K562 (cell line): ENCODE data around the gene B9D2. TPM values are rescaled to one million over a fixed set of nuclear protein-coding genes. Genes with fewer than 3 reads are reported as not detected.

ENCODE experiments used
- AFF4 ChIP-seq: sonication (generic); formaldehyde crosslinking; IDR thresholded peaks from 2 replicates; pipeline ENCODE4 v1.8.0; 2023; ENCODE audit warnings: mild to moderate bottlenecking, missing genetic modification reagents
- EHMT2 ChIP-seq: fragments of 450-650 bp; IDR thresholded peaks from 2 replicates; pipeline ENCODE4 v1.6.1; 2018; ENCODE audit warnings: antibody characterized with exemption
- ESRRA ChIP-seq: fragments of 450-650 bp; IDR thresholded peaks from 2 replicates; pipeline ENCODE4 v1.6.1; 2014; ENCODE audit warnings: low read depth, mild to moderate bottlenecking, moderate library complexity, borderline replicate concordance
- FOXJ2 ChIP-seq: fragments of 200-800 bp; sonication (Bioruptor generic); IDR thresholded peaks from 2 replicates; pipeline ENCODE4 v1.6.1; 2016; ENCODE audit warnings: missing genetic modification characterization, missing compliant biosample characterization
- HNRNPK ChIP-seq: fragments of 200-400 bp; formaldehyde crosslinking; IDR thresholded peaks from one replicate; pipeline ENCODE4 v1.6.1; 2018; ENCODE audit warnings: mild to moderate bottlenecking, low read depth, low read length; ENCODE audit not compliant: poor library complexity, severe bottlenecking
- MCM5 ChIP-seq: fragments of 450-650 bp; IDR thresholded peaks from 2 replicates; pipeline ENCODE4 v1.6.1; 2016; ENCODE audit warnings: low read depth
- MYNN ChIP-seq, 2 experiments: sonication (generic); formaldehyde crosslinking in 1 of 2; IDR thresholded peaks; 2 replicates each; pipeline versions ENCODE4 v1.5.0 to v1.6.1; 2016 to 2020; ENCODE audit warnings: antibody characterized with exemption in 1 of 2, missing genetic modification reagents in 1 of 2
- NFE2 ChIP-seq: IDR thresholded peaks from 2 replicates; pipeline ENCODE4 v1.6.1; 2014; ENCODE audit warnings: antibody characterized with exemption, low read depth
- NFXL1 ChIP-seq: fragments of 450-650 bp; formaldehyde crosslinking; IDR thresholded peaks from 2 replicates; pipeline ENCODE4 v1.4.0; 2021; ENCODE audit warnings: mild to moderate bottlenecking
- NR2C2 ChIP-seq, 2 experiments: fragments of 200-800 bp in 1 of 2; sonication (Bioruptor generic) in 1 of 2; sonication (generic) in 1 of 2; formaldehyde crosslinking in 1 of 2; IDR thresholded peaks; 2 replicates each; pipeline versions ENCODE4 v1.6.1 to v1.8.0; 2016 to 2022; ENCODE audit warnings: mild to moderate bottlenecking in 1 of 2, missing compliant biosample characterization in 1 of 2, missing genetic modification characterization in 1 of 2, missing genetic modification reagents in 1 of 2
- PTBP1 ChIP-seq: fragments of 200-400 bp; formaldehyde crosslinking; IDR thresholded peaks from 2 replicates; pipeline ENCODE4 v1.6.1; 2017; ENCODE audit warnings: low read depth, low read length
- PTRF ChIP-seq: fragments of 450-650 bp; IDR thresholded peaks from 2 replicates; pipeline ENCODE4 v1.6.1; 2016; ENCODE audit warnings: mild to moderate bottlenecking, missing genetic modification characterization, missing compliant biosample characterization
- REST ChIP-seq, 2 experiments: fragments of 450-650 bp; formaldehyde crosslinking in 1 of 2; IDR thresholded peaks; 2 replicates each; pipeline versions ENCODE4 v1.4.0 to v1.6.1; 2014 to 2020; ENCODE audit warnings: mild to moderate bottlenecking in 2 of 2, borderline replicate concordance in 1 of 2, low read depth in 1 of 2
- TAF9B ChIP-seq: fragments of 450-650 bp; IDR thresholded peaks from 2 replicates; pipeline ENCODE4 v1.6.1; 2018; ENCODE audit warnings: mild to moderate bottlenecking; ENCODE audit not compliant: partially characterized antibody
- THRAP3 ChIP-seq: fragments of 450-650 bp; IDR thresholded peaks from 2 replicates; pipeline ENCODE4 v1.6.1; 2016; ENCODE audit warnings: mild to moderate bottlenecking, inconsistent platforms, borderline replicate concordance
- polyA plus RNA-seq, 8 experiments: library from polyadenylated mRNA; depleted of rRNA in 4 of 8; stranded (reverse) in 5 of 8; unstranded in 3 of 8; fragments of >200 nt; fragmentation: Nextera tagmentation in 2 of 8; fragmentation: Illumina TruSeq in 1 of 8; extraction: Ambion mirVana in 2 of 8; extraction: Trizol in 1 of 8; gene quantifications; 2 replicates each; pipeline versions ENCODE4 v1.2.1 to v1.2.3, GENCODE V29; 2011 to 2014; ENCODE audit warnings: inconsistent platforms in 1 of 8, missing spikeins in 1 of 8
- total RNA-seq, 7 experiments: library from RNA; depleted of rRNA in 6 of 7; stranded (reverse); fragments of >200 nt in 6 of 7; fragmentation: Illumina TruSeq in 2 of 7; extraction: Trizol in 2 of 7; gene quantifications; 2 replicates each; pipeline versions ENCODE4 v1.2.1 to v1.2.3, GENCODE V29; 2011 to 2021; ENCODE audit warnings: low replicate concordance in 1 of 7

The B9D2 gene
- total and polyA plus RNA-seq, 9 of the 15 experiments (the other 6 are each of a cell fraction or from before 2014, with no cell fraction given): 0.83 to 6.9 (median 2.8) TPM

- TF ChIP-seq MCM5 (no peak), NFE2 (no peak), FOXJ2 (tag) (no peak), NFXL1 (no peak), MYNN (IDR thresholded peaks at IDR 0.05) (0 out of 2 replicates have a peak, but pooled peaks have one; percentile 11), MYNN (CRISPR knock-in tag; IDR thresholded peaks at IDR 0.05) (no peak), THRAP3 (0 out of 2 replicates have a peak, but pooled peaks have one; percentile 17), PTBP1 (no peak), ESRRA (no peak), PTRF (tag) (no peak), HNRNPK (no peak), REST (IDR thresholded peaks at IDR 0.05; ENCODE audit: borderline replicate concordance) (peak; percentile 31; the same call in 1 of the 2 replicates), REST (CRISPR knock-in tag; IDR thresholded peaks at IDR 0.05; ENCODE audit: low read depth) (no peak), NR2C2 (CRISPR knock-in tag; IDR thresholded peaks at IDR 0.05) (no peak), NR2C2 (tag; IDR thresholded peaks at IDR 0.05) (no peak), EHMT2 (peak; percentile 33; the same call in 1 of the 2 replicates), TAF9B (no peak), AFF4 (CRISPR knock-in tag) (no peak)
Observed at GRCh38 chr19:41309180-41310032, 54.5 kb downstream of the B9D2 start (continued).
